PFSK-1 (cell line): ENCODE measurements around the gene TBPL1.

Experiments used
- FOXP2 ChIP-seq: optimal IDR thresholded peaks from 2 replicates; pipeline ENCODE3; 2011; ENCODE audit warnings: borderline replicate concordance, control low read depth, inconsistent platforms; ENCODE audit not compliant: insufficient read depth; ENCODE audit errors: extremely low read length, extremely low read depth
- POLR2AphosphoS5 ChIP-seq: IDR thresholded peaks from 2 replicates; pipeline ENCODE4 v1.6.1; 2012; ENCODE audit warnings: low read depth, mild to moderate bottlenecking, control low read depth, low read length, moderate library complexity
- SIN3A ChIP-seq: IDR thresholded peaks from 2 replicates; pipeline ENCODE4 v1.6.1; 2012; ENCODE audit warnings: mild to moderate bottlenecking, low read length, moderate library complexity, borderline replicate concordance; ENCODE audit not compliant: insufficient read depth
- TAF1 ChIP-seq: IDR thresholded peaks from 2 replicates; pipeline ENCODE4 v1.6.1; 2012; ENCODE audit warnings: low read length, control low read depth, borderline replicate concordance; ENCODE audit not compliant: insufficient read depth
- TF ChIP-seq, protein P1 (sequence below), 2 experiments: IDR thresholded peaks; 2 replicates each; pipeline versions ENCODE4 v1.6.1 to v1.8.0; 2011 to 2012; ENCODE audit warnings: low read depth in 2 of 2, low read length in 2 of 2, control low read depth in 1 of 2, inconsistent platforms in 1 of 2, mild to moderate bottlenecking in 1 of 2, moderate library complexity in 1 of 2; ENCODE audit not compliant: insufficient read depth in 1 of 2

TBPL1 gene

DNA sequence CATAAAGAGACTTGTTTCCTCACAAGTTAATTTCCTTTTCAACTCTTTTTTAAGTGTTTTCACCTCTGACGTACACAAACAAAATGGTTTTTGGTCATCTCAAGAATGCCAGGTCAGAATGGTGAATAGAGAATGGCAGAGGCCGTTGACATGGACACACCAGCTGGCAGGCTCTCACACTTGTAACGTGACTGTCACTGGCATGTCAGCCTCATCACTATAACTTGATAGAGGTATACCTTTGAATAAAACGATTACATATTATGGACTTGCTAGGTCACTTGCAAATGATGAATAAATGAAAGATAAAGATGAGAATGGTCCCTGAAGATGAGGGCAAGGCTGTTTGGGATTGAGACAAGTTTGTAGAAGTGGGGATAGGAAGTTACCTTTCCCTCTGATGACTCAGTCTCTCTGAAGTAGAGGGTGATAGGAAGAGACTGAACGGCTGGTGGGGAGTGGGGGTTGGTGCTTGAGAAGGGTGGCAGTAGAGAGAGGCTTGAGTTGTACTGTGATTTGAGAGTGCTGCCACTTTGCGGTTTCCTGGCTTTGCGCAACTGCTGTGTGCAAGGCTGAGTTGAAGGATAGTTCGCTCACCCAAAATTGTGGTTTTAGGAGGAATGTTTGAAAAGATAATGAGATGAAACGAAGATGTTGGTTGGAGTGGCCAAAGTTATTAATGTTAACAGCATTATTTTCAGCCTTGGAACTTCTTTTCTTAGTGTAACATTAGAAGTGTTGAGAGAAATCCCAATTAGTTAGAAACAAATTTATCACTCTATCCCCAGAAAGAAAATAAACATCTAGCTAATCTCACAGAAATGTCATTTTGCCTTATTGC is 30.3 kb downstream of the TBPL1 start:
- no peak for TF ChIP-seq SIN3A
- no peak for TF ChIP-seq TAF1
- no peak for TF ChIP-seq POLR2AphosphoS5
- TF ChIP-seq FOXP2, result no peak
- TF ChIP-seq, protein P1, sequence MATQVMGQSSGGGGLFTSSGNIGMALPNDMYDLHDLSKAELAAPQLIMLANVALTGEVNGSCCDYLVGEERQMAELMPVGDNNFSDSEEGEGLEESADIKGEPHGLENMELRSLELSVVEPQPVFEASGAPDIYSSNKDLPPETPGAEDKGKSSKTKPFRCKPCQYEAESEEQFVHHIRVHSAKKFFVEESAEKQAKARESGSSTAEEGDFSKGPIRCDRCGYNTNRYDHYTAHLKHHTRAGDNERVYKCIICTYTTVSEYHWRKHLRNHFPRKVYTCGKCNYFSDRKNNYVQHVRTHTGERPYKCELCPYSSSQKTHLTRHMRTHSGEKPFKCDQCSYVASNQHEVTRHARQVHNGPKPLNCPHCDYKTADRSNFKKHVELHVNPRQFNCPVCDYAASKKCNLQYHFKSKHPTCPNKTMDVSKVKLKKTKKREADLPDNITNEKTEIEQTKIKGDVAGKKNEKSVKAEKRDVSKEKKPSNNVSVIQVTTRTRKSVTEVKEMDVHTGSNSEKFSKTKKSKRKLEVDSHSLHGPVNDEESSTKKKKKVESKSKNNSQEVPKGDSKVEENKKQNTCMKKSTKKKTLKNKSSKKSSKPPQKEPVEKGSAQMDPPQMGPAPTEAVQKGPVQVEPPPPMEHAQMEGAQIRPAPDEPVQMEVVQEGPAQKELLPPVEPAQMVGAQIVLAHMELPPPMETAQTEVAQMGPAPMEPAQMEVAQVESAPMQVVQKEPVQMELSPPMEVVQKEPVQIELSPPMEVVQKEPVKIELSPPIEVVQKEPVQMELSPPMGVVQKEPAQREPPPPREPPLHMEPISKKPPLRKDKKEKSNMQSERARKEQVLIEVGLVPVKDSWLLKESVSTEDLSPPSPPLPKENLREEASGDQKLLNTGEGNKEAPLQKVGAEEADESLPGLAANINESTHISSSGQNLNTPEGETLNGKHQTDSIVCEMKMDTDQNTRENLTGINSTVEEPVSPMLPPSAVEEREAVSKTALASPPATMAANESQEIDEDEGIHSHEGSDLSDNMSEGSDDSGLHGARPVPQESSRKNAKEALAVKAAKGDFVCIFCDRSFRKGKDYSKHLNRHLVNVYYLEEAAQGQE (IDR thresholded peaks at IDR 0.05; ENCODE audit: insufficient read depth in 1 of 2, low read depth in 2 of 2, low read length in 2 of 2), result no peak

DNA sequence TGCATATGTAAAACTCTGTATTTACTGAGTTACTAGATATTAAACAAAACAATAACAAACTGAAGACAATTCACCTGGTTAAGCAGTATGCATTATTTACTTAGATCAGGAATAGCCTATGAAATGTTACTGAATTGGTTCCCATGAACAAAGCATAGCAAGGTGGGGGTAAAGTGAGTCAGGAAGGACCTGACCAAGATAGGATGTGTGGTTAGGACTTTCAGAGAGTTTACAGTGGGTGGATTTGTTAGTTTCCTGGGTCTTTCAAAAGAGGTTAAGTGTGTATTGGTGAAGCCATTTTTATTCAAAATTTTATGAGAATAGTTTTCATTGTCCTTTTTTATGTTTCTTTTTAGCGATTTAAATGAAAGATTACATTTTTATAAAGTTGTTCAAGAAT is 32.9 kb downstream of the TBPL1 start:
- TF ChIP-seq POLR2AphosphoS5, result no peak
- TF ChIP-seq FOXP2, result no peak
- TF ChIP-seq SIN3A, result no peak
- TF ChIP-seq, protein P1 (IDR thresholded peaks at IDR 0.05; ENCODE audit: insufficient read depth in 1 of 2, low read depth in 2 of 2, low read length in 2 of 2), result no peak
- TF ChIP-seq TAF1, result no peak

- TF ChIP-seq TAF1, result no peak
- TF ChIP-seq SIN3A, result no peak
- TF ChIP-seq FOXP2, result no peak
These were observed 33.9 kb downstream of the TBPL1 start for GRCh38 chr6:133986942-133987341.

DNA sequence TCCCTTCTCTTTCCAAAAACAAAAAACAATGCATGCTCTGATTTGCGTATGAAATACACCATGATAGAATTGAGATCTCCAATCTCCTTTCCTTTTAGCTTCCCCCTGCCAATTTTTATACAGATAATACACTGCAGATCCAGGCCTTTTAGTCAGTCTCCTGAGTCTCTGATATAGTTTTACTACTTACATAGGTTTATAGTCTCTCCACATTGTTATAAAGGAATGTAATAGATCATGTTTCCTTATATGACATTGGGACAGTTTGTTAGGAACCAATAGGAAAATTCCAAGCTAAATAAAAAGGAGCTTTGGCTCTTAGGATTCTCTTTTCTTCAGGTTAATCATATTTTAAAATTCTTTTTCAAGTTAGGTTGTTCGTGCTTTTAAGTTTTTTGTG is 36.5 kb downstream of the TBPL1 start:
- TF ChIP-seq SIN3A (no peak), FOXP2 (no peak)
- TF ChIP-seq, protein P1 (IDR thresholded peaks at IDR 0.05; ENCODE audit: insufficient read depth in 1 of 2, low read depth in 2 of 2, low read length in 2 of 2), result no peak

GRCh38 chr6:133990321-133990720 is 37.3 kb downstream of the TBPL1 start:
- TF ChIP-seq, protein P1 (IDR thresholded peaks at IDR 0.05; ENCODE audit: insufficient read depth in 1 of 2, low read depth in 2 of 2, low read length in 2 of 2), result no peak
- TF ChIP-seq TAF1 (no peak), FOXP2 (no peak), SIN3A (no peak), POLR2AphosphoS5 (no peak)
